ENCODE measurements around the gene SRPK2.
"Not testable (repeated sequence)": the region's sequence is repeated elsewhere in the genome, so short reads cannot be mapped to it uniquely, and the experiment has no call there.

The SRPK2 gene

GRCh38 chr7:105198223-105198622 is 190.5 kb downstream of the SRPK2 start:
- H3K27ac ChIP-seq (replicated peaks; ENCODE audit: low read length), result no peak overlapping the region

GRCh38 chr7:105196473-105196872 is 192.2 kb downstream of the SRPK2 start:
- Histone ChIP-seq H3K79me1 (ENCODE audit: low read depth, low read length) (no peaks in the 10 kb centered on the region), H3K4me1 (ENCODE audit: control insufficient read depth in 2 of 2, insufficient read depth in 1 of 2, low read depth in 1 of 2, low read length in 2 of 2) (peaks cover 2 to 4% of the 10 kb centered on the region in 2 donors), H3K18ac (ENCODE audit: low read length) (no peak overlapping the region), H3K4ac (ENCODE audit: low read length) (no peak overlapping the region), H2BK5ac (ENCODE audit: low read length) (no peak overlapping the region), H2BK15ac (ENCODE audit: low read length) (no peak overlapping the region), H3K14ac (ENCODE audit: low read length) (no peak overlapping the region), H3K4me2 (ENCODE audit: insufficient read depth, low read length, poor library complexity, severe bottlenecking) (no peak overlapping the region), H3K9ac (ENCODE audit: low read depth, low read length, poor library complexity) (no peak overlapping the region), H2AFZ (ENCODE audit: low read length) (no peak overlapping the region), H3K36me3 (replicated peaks in 1 of 2; ENCODE audit: control insufficient read depth in 2 of 2, insufficient read depth in 2 of 2, low read length in 2 of 2) (peaks cover 0 to 16% of the 10 kb centered on the region in 2 donors), H4K8ac (ENCODE audit: low read depth, low read length) (no peak overlapping the region), H3K27me3 (ENCODE audit: control insufficient read depth in 3 of 3, insufficient read depth in 3 of 3, low read depth in 1 of 3, low read length in 3 of 3) (no peaks in the 10 kb centered on the region), H2AK5ac (ENCODE audit: low read depth, low read length) (no peak overlapping the region), H3K23ac (ENCODE audit: low read depth, low read length, poor library complexity) (no peak overlapping the region), H3K27ac (replicated peaks; ENCODE audit: low read length) (no peak overlapping the region), H2BK120ac (ENCODE audit: low read depth, low read length) (no peak overlapping the region), H3K9me3 (replicated peaks in 1 of 2; ENCODE audit: control insufficient read depth in 2 of 2, insufficient read depth in 1 of 2, low read depth in 1 of 2, low read length in 2 of 2) (no peaks in the 10 kb centered on the region), H3K4me3 (ENCODE audit: low read length in 2 of 2) (no peak overlapping the region), H2BK12ac (ENCODE audit: low read length) (no peak overlapping the region), H4K91ac (ENCODE audit: low read depth, low read length, poor library complexity) (no peak overlapping the region)
- no peak for DNase-seq (ENCODE audit: low spot score)
- WGBS, 2 donors (ENCODE audit: extremely low coverage in 2 of 2, insufficient read length in 2 of 2, insufficient replicate concordance in 1 of 2), result no CpG with 5 or more reads among the region's 7 CpGs

More at GRCh38 chr7:105198223-105198622, 190.5 kb downstream of the SRPK2 start:
- Histone ChIP-seq H3K79me1 (ENCODE audit: low read depth, low read length) (no peaks in the 10 kb centered on the region), H3K4me2 (ENCODE audit: insufficient read depth, low read length, poor library complexity, severe bottlenecking) (no peak overlapping the region), H2AFZ (ENCODE audit: low read length) (no peak overlapping the region), H3K23ac (ENCODE audit: low read depth, low read length, poor library complexity) (no peak overlapping the region), H2AK5ac (ENCODE audit: low read depth, low read length) (no peak overlapping the region), H4K8ac (ENCODE audit: low read depth, low read length) (no peak overlapping the region), H3K27me3 (ENCODE audit: control insufficient read depth in 3 of 3, insufficient read depth in 3 of 3, low read depth in 1 of 3, low read length in 3 of 3) (no peaks in the 10 kb centered on the region), H3K4ac (ENCODE audit: low read length) (no peak overlapping the region), H2BK15ac (ENCODE audit: low read length) (no peak overlapping the region), H4K91ac (ENCODE audit: low read depth, low read length, poor library complexity) (no peak overlapping the region), H3K14ac (ENCODE audit: low read length) (no peak overlapping the region), H2BK120ac (ENCODE audit: low read depth, low read length) (no peak overlapping the region), H3K18ac (ENCODE audit: low read length) (no peak overlapping the region), H3K9me3 (replicated peaks in 1 of 2; ENCODE audit: control insufficient read depth in 2 of 2, insufficient read depth in 1 of 2, low read depth in 1 of 2, low read length in 2 of 2) (no peaks in the 10 kb centered on the region), H2BK5ac (ENCODE audit: low read length) (no peak overlapping the region), H3K9ac (ENCODE audit: low read depth, low read length, poor library complexity) (no peak overlapping the region), H3K36me3 (replicated peaks in 1 of 2; ENCODE audit: control insufficient read depth in 2 of 2, insufficient read depth in 2 of 2, low read length in 2 of 2) (peaks cover 0 to 25% of the 10 kb centered on the region in 2 donors), H2BK12ac (ENCODE audit: low read length) (no peak overlapping the region), H3K4me1 (ENCODE audit: control insufficient read depth in 2 of 2, insufficient read depth in 1 of 2, low read depth in 1 of 2, low read length in 2 of 2) (peaks cover 9 to 11% of the 10 kb centered on the region in 2 donors), H3K4me3 (ENCODE audit: low read length in 2 of 2) (no peak overlapping the region)
- WGBS, 2 donors (ENCODE audit: extremely low coverage in 2 of 2, insufficient read length in 2 of 2, insufficient replicate concordance in 1 of 2), result no CpG with 5 or more reads among the region's 2 CpGs
- no peak for DNase-seq (ENCODE audit: low spot score)

GRCh38 chr7:105195891-105196290 is 192.8 kb downstream of the SRPK2 start:
- Histone ChIP-seq H3K18ac (ENCODE audit: low read length) (no peak overlapping the region), H3K79me1 (ENCODE audit: low read depth, low read length) (no peaks in the 10 kb centered on the region), H4K91ac (ENCODE audit: low read depth, low read length, poor library complexity) (no peak overlapping the region), H3K4me3 (ENCODE audit: low read length in 2 of 2) (no peak overlapping the region), H3K27me3 (ENCODE audit: control insufficient read depth in 3 of 3, insufficient read depth in 3 of 3, low read depth in 1 of 3, low read length in 3 of 3) (no peaks in the 10 kb centered on the region), H3K23ac (ENCODE audit: low read depth, low read length, poor library complexity) (no peak overlapping the region), H2BK120ac (ENCODE audit: low read depth, low read length) (no peak overlapping the region), H4K8ac (ENCODE audit: low read depth, low read length) (no peak overlapping the region), H3K9ac (ENCODE audit: low read depth, low read length, poor library complexity) (no peak overlapping the region), H3K14ac (ENCODE audit: low read length) (no peak overlapping the region), H3K4me1 (ENCODE audit: control insufficient read depth in 2 of 2, insufficient read depth in 1 of 2, low read depth in 1 of 2, low read length in 2 of 2) (peaks cover 2 to 4% of the 10 kb centered on the region in 2 donors), H3K27ac (replicated peaks; ENCODE audit: low read length) (no peak overlapping the region), H3K4me2 (ENCODE audit: insufficient read depth, low read length, poor library complexity, severe bottlenecking) (no peak overlapping the region), H2BK12ac (ENCODE audit: low read length) (no peak overlapping the region), H3K4ac (ENCODE audit: low read length) (no peak overlapping the region), H3K9me3 (replicated peaks in 1 of 2; ENCODE audit: control insufficient read depth in 2 of 2, insufficient read depth in 1 of 2, low read depth in 1 of 2, low read length in 2 of 2) (no peaks in the 10 kb centered on the region), H3K36me3 (replicated peaks in 1 of 2; ENCODE audit: control insufficient read depth in 2 of 2, insufficient read depth in 2 of 2, low read length in 2 of 2) (peaks cover 0 to 10% of the 10 kb centered on the region in 2 donors), H2AK5ac (ENCODE audit: low read depth, low read length) (no peak overlapping the region), H2BK15ac (ENCODE audit: low read length) (no peak overlapping the region), H2BK5ac (ENCODE audit: low read length) (no peak overlapping the region), H2AFZ (ENCODE audit: low read length) (no peak overlapping the region)
- WGBS, 2 donors (ENCODE audit: extremely low coverage in 2 of 2, insufficient read length in 2 of 2, insufficient replicate concordance in 1 of 2), result no CpG with 5 or more reads among the region's 1 CpG
- DNase-seq (ENCODE audit: low spot score), result no peak

- not testable (repeated sequence) for H3K14ac ChIP-seq (ENCODE audit: low read length); H3K9ac ChIP-seq (ENCODE audit: low read depth, low read length, poor library complexity); H2AK5ac ChIP-seq (ENCODE audit: low read depth, low read length); H2BK15ac ChIP-seq (ENCODE audit: low read length); H3K4me3 ChIP-seq (ENCODE audit: low read length in 2 of 2); DNase-seq (ENCODE audit: low spot score); H2BK5ac ChIP-seq (ENCODE audit: low read length); H2BK120ac ChIP-seq (ENCODE audit: low read depth, low read length); H3K27me3 ChIP-seq (ENCODE audit: control insufficient read depth in 3 of 3, insufficient read depth in 3 of 3, low read depth in 1 of 3, low read length in 3 of 3); H3K18ac ChIP-seq (ENCODE audit: low read length); H3K27ac ChIP-seq (replicated peaks; ENCODE audit: low read length); H3K4me1 ChIP-seq (ENCODE audit: control insufficient read depth in 2 of 2, insufficient read depth in 1 of 2, low read depth in 1 of 2, low read length in 2 of 2); H2BK12ac ChIP-seq (ENCODE audit: low read length); H3K23ac ChIP-seq (ENCODE audit: low read depth, low read length, poor library complexity); H4K91ac ChIP-seq (ENCODE audit: low read depth, low read length, poor library complexity); H4K8ac ChIP-seq (ENCODE audit: low read depth, low read length); H2AFZ ChIP-seq (ENCODE audit: low read length); H3K9me3 ChIP-seq (replicated peaks in 1 of 2; ENCODE audit: control insufficient read depth in 2 of 2, insufficient read depth in 1 of 2, low read depth in 1 of 2, low read length in 2 of 2); H3K79me1 ChIP-seq (ENCODE audit: low read depth, low read length); H3K4ac ChIP-seq (ENCODE audit: low read length); H3K4me2 ChIP-seq (ENCODE audit: insufficient read depth, low read length, poor library complexity, severe bottlenecking); H3K36me3 ChIP-seq (replicated peaks in 1 of 2; ENCODE audit: control insufficient read depth in 2 of 2, insufficient read depth in 2 of 2, low read length in 2 of 2)
- no CpG with 5 or more reads among the region's 16 CpGs for WGBS, 2 donors (ENCODE audit: extremely low coverage in 2 of 2, insufficient read length in 2 of 2, insufficient replicate concordance in 1 of 2)
Measured at GRCh38 chr7:105194959-105195358, 193.8 kb downstream of the SRPK2 start.

Data from neuronal stem cell (in vitro differentiated cells).